Upper lobe of left lung (tissue), 4 donors: ENCODE measurements around the gene RUFY1.

Experiments used
- EP300 ChIP-seq, 4 donors: sonication (generic); formaldehyde crosslinking; IDR thresholded peaks; one replicate each; pipeline ENCODE4 v1.5.1; 2017; ENCODE audit warnings: antibody characterized with exemption in 4 of 4, control low read depth in 2 of 4
- POLR2A ChIP-seq, 4 donors: fragments of 450-650 bp; IDR thresholded peaks; one replicate each; pipeline ENCODE4 v1.5.1; 2016 to 2017; ENCODE audit warnings: antibody characterized with exemption in 4 of 4, mild to moderate bottlenecking in 2 of 4
- POLR2AphosphoS5 ChIP-seq, 2 donors: sonication (generic); formaldehyde crosslinking; IDR thresholded peaks; one replicate each; pipeline ENCODE4 v1.5.1; 2017; ENCODE audit warnings: antibody characterized with exemption in 2 of 2
- TF ChIP-seq, protein P1 (sequence below), 6 experiments: fragments of 450-650 bp in 4 of 6; fragments of 200-600 bp in 2 of 6; sonication (generic) in 2 of 6; IDR thresholded peaks; one replicate each; pipeline ENCODE4 v1.5.1; 2016 to 2019; ENCODE audit warnings: antibody characterized with exemption in 6 of 6

DNA sequence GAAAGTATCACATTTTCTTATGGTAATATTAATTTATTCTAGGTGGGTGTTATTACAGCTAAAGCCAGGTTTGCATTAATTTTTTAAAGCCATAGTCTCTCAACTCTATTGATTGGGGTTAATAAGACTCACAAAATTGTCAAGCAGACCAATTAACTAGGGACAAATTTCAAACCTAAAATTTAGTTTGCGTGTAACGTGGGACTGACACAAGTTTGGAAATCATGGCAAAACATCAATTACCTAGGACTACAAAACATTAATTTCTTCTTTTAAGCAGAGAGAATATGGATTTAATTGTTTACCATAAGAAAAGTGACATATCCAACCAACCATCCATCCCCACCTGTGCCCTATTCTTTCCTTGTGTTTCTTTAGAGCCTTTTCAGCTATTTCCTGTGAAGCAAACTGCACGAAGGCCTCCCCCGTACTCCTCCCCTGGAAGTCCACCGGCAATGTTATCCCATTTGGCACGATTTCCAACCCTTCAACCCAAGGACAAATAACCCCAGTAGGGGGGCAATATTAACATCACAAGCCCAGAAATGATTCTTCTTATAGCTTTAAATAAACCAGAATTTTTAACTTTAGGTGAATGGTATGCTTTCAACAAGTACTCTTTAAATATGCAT, 68.7 kb downstream of the RUFY1 start:
- no peak for TF ChIP-seq POLR2AphosphoS5 (IDR thresholded peaks at IDR 0.05)
- TF ChIP-seq, protein P1, sequence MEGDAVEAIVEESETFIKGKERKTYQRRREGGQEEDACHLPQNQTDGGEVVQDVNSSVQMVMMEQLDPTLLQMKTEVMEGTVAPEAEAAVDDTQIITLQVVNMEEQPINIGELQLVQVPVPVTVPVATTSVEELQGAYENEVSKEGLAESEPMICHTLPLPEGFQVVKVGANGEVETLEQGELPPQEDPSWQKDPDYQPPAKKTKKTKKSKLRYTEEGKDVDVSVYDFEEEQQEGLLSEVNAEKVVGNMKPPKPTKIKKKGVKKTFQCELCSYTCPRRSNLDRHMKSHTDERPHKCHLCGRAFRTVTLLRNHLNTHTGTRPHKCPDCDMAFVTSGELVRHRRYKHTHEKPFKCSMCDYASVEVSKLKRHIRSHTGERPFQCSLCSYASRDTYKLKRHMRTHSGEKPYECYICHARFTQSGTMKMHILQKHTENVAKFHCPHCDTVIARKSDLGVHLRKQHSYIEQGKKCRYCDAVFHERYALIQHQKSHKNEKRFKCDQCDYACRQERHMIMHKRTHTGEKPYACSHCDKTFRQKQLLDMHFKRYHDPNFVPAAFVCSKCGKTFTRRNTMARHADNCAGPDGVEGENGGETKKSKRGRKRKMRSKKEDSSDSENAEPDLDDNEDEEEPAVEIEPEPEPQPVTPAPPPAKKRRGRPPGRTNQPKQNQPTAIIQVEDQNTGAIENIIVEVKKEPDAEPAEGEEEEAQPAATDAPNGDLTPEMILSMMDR (IDR thresholded peaks at IDR 0.05), result no peak
- no peak for TF ChIP-seq POLR2A (IDR thresholded peaks at IDR 0.05)
- no peak for TF ChIP-seq EP300 (IDR thresholded peaks at IDR 0.05)
